IPS-18c (cell line): ENCODE data around the gene OCIAD1.
"Not testable (repeated sequence)": the region's sequence is repeated elsewhere in the genome, so short reads cannot be mapped to it uniquely, and the experiment has no call there.

Experiments
- H3K4me3 ChIP-seq: 2 replicates; pipeline ENCODE4 v1.7.0; 2013; ENCODE audit warnings: low read depth, mild to moderate bottlenecking, low read length, moderate library complexity; ENCODE audit not compliant: insufficient read depth
- H3K9me3 ChIP-seq: one replicate; pipeline ENCODE4 v1.6.1; 2013; ENCODE audit warnings: mild to moderate bottlenecking, low read length, moderate library complexity; ENCODE audit not compliant: control insufficient read depth, insufficient read depth

OCIAD1 gene

DNA sequence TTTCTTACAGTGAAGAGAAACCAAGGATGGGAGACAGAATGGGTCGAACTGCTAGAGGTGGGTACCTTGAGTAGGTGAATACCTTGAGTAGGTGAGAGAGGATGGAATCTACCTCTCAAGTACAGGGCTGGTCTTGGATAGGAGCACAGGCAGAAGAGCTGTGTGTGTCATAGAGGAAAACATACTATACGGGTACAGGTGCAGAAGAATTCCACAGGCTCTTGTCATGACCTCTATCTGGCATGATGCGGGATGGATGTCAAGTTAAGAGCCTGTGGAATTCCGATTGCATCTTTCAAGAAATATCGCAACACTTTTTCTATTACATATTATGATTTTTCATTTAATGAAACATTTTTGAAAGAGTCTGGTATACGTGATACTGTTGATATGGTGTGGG lies 18.0 kb upstream of the OCIAD1 start:
- Histone ChIP-seq H3K9me3 (no peaks in the 10 kb centered on the region), H3K4me3 (no peak overlapping the region)

DNA sequence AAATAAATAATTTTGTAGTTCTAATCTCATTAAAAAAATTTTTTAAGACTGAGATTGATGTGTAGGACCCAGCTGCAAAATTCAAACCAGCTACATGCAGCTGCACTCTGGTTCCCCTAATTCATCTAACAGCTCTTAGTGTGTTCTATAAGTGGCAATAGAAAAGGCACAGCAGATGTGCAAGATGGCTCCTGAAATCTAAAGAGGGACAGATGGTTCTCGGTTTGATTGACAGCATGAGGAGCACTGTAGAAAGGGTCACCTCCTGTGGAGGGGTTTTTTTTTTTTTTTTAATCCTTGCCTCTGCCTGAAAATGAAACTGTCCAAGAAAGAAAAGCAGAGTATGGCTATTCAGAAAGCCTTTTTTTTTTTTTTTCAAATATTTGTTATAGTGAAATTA lies 16.9 kb upstream of the OCIAD1 start:
- Histone ChIP-seq H3K9me3 (no peaks in the 10 kb centered on the region), H3K4me3 (no peak overlapping the region)

DNA sequence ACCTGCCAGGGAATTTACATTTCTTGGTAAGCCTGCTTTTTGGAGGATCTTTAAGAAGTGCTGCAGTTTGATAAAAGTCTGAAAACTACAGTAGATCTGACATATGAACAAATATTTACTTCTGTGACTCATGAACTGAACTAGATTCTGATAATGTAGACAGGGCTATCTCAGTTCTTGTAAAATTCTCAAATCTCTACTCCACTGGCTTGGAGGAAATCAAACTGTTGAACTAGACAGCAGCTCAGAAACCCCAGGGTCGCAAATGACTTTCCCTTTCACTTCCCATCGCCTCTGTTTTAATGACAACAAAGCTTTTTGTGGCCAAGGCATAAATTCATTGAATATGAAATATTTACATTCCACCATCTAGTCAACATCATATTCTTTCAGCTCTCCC lies 15.4 kb upstream of the OCIAD1 start:
- Histone ChIP-seq H3K9me3 (no peaks in the 10 kb centered on the region), H3K4me3 (no peak overlapping the region)

DNA sequence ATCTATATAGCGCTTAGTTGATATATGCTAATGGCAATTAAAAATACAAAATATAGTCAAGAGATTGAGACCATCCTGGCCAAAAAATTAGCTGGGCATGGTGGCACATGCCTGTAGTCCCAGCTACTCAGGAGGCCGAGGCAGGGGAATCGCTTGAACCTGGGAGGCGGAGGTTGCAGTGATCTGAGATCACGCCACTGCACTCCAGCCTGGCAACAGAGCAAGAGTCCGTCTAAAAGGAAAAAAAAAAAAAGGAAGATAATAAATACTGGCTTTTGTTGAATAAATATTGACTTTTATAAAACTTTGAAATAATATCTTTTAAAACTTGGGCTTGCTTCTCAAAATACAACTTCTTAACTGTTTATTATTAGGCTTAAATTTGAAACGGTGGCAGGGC lies 14.6 kb upstream of the OCIAD1 start:
- H3K9me3 ChIP-seq, H3K4me3 ChIP-seq: not testable (repeated sequence)

DNA sequence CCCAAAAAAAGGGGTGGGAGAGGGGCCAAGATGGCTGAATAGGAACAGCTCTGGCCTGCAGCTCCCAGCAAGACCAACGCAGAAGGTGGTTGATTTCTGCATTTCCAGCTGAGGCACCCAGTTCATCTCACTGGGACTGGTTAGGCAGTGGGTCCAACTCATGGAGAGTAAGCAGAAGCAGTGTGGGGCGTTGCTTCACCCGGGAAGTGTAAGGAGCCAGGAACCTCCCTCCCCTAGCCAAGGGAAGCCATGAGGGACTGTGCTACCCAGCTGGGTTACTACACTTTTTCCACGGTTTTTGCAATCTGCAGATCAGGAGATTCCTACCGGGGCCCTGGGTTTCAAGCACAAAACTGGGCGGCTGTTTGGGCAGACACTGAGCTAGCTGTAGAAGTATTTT lies 13.9 kb upstream of the OCIAD1 start:
- H3K9me3 ChIP-seq: no peaks in the 10 kb centered on the region
- H3K4me3 ChIP-seq: no peak overlapping the region

DNA sequence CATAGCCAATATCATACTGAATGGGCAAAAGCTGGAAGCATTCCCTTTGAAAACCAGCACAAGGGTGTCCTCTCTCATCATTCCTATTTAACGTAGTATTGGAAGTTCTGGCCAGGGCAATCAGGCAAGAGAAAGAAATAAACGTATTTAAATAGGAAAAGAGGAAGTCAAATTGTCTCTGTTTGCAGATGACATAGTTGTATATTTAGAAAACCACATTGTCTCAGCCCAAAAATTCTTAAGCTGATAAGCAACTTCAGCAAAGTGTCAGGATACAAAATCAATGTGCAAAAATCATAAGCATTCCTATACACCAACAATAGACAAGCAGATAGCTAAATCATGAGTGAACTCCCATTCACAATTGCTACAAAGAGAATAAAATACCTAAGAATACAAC lies 9.5 kb upstream of the OCIAD1 start:
- H3K9me3 ChIP-seq, H3K4me3 ChIP-seq: not testable (repeated sequence)

DNA sequence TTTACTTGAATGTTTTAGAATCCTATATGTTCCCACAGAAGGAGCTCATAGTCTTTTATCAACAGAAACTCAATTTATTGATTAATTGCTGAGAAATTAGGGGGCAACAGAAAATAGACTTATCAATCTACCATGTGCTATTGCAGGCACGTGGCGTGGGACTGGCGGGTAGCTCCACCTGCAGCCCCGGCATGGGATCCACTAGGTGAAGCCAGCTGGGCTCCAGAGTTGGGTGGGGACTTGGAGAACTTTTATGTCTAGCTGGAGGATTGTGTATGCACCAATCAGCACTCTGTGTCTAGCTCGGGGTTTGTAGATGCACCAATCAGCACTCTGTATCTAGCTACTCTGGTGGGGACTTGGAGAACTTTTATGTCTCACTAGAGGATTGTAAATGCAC lies 3.3 kb upstream of the OCIAD1 start:
- H3K9me3 ChIP-seq: no peaks in the 10 kb centered on the region
- H3K4me3 ChIP-seq: no peak overlapping the region

DNA sequence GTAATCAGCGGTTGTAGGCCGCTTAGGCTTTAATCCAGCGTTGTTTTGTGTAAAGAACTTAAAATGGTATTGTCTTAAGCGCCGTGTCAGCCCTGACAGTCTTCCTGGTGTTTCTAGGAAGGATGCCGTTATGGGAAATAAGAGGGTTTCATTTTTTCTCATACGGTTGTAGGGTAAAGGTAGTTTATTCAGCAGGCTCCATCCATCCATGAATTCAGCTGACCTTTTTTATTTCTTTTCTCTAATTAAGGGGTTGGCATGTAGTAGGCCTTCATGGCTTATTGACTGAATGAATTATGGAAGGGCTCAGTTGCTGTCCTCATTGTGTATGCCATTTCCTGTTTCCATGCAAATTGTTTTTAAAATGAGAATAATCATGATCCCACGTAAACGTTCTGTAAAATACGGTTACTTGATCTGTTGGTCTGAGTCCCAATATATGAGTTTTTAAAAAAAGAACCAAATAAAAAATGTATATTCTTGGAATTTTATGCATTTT lies 693 bp downstream of the OCIAD1 start:
- Histone ChIP-seq H3K9me3 (no peaks in the 10 kb centered on the region), H3K4me3 (peak overlapping the region; percentile 100)

DNA sequence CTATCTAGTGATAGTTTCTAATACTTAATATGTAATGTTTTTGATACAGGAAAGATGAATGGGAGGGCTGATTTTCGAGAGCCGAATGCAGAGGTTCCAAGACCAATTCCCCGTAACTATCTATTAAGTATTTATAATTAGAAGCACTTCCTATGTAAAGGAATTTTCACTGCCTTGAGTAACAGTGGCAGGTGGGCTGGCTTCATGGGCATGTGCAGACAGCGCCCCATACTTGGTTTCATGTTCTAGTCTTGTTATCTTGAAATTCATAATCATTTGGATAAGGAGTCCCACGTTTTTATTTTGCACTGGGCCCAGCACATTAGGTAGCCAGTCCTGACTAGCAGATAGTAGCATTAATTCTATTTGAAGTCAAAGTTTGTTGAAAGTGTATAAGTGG lies 1.7 kb downstream of the OCIAD1 start:
- Histone ChIP-seq H3K4me3 (peak overlapping the region; percentile 6), H3K9me3 (no peaks in the 10 kb centered on the region)

DNA sequence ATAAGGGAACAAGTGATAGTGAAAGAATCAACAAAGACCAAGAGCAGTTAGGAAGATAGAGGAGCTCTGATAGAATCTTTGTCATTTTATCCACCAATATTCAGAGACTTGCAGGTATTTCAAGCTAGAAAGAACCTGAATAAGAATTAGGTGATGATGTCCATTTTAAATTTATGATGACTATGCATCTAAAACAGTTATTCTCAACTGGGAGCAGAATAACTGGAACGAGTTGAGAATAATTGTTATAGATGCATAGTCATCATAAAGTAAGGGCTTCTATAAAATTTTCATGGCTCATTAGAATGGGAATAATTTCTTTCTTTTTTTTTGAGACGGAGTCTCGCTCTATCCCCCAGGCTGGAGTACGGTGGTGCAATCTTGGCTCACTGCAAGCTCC lies 5.8 kb downstream of the OCIAD1 start:
- Histone ChIP-seq H3K9me3 (no peaks in the 10 kb centered on the region), H3K4me3 (no peak overlapping the region)

DNA sequence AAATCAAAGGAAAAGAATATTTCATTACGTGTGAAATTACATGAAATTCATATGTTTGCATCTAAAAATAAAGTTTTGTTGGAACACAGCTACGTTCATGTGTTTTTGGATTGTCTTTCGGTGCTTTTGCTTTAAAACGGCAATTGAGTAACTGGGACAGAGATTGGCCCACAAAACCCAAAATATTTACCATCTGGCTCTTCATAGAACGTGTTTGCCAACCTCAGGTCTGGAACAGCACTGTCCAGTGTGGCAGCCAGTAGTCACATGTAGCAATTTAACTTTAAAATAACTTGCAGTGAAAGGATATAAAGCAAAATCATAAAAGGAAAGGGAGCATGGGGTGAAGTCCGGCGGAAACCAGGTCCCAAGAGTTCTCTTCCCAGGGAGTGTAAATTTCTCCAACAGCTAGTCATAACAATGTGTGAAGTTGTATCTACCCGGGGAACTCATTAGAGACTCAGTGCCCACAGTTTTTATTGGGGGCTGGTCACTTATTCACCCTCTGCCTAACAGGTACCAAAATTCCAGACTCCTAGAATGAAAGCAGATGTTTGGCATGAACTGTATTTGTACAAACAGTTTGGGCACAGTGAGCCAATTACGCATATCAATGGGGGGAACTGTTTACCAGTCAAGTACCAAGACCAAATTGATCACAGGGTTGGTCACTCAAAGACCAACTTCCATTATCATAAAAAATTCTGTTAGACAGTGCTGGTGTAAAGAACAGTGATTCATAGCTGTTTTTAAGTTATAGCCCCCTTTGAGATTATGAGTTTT lies 10.3 kb downstream of the OCIAD1 start:
- no peak overlapping the region for H3K4me3 ChIP-seq
- H3K9me3 ChIP-seq: no peaks in the 10 kb centered on the region

DNA sequence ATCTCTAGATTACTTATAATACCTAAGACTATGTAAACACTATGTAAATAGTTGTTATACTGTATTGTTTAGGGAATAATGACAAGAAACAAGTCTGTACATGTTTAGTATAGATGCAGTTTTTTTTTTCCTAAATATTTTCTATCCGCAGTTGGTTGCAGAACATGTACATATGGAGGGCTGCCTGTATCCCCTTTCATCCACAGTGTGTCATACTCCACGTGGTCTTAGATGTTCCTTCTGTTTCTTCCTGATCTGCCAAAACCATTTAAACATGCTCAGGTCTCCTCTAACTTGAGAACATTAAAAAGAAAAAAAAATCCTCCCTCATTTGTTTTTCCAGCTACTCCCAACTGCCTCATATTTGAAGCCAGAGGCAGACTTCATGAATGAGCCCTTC lies 14.0 kb downstream of the OCIAD1 start:
- Histone ChIP-seq H3K4me3 (no peak overlapping the region), H3K9me3 (no peaks in the 10 kb centered on the region)

DNA sequence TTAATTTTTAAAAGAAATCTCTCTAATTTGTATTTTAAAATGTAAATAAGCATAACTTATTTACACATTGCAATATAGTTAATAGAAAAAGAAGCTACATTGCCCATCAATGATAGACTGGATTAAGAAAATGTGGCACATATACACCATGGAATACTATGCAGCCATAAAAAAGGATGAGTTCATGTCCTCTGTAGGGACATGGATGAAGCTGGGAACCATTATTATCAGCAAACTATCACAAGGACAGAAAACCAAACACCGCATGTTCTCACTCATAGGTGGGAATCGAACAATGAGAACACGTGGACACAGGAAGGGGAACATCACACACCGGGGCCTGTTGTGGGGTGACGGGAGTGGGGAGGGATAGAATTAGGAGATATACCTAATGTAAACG lies 17.9 kb downstream of the OCIAD1 start:
- not testable (repeated sequence) for H3K9me3 ChIP-seq, H3K4me3 ChIP-seq

DNA sequence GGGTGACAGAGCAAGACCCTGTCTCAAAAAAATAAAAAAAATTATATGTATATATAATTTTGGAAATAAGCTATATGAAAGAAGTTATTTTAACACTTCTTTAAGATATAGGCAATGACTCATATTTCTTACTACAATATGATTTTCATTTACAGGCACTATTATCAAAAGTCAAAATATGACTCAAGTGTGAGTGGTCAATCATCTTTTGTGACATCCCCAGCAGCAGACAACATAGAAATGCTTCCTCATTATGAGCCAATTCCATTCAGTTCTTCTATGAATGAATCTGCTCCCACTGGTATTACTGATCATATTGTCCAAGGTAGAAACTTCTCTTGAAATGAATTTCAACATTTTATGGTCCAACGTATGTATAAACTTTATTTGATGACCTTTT lies 20.8 kb downstream of the OCIAD1 start:
- Histone ChIP-seq H3K4me3 (no peak overlapping the region), H3K9me3 (no peaks in the 10 kb centered on the region)

DNA sequence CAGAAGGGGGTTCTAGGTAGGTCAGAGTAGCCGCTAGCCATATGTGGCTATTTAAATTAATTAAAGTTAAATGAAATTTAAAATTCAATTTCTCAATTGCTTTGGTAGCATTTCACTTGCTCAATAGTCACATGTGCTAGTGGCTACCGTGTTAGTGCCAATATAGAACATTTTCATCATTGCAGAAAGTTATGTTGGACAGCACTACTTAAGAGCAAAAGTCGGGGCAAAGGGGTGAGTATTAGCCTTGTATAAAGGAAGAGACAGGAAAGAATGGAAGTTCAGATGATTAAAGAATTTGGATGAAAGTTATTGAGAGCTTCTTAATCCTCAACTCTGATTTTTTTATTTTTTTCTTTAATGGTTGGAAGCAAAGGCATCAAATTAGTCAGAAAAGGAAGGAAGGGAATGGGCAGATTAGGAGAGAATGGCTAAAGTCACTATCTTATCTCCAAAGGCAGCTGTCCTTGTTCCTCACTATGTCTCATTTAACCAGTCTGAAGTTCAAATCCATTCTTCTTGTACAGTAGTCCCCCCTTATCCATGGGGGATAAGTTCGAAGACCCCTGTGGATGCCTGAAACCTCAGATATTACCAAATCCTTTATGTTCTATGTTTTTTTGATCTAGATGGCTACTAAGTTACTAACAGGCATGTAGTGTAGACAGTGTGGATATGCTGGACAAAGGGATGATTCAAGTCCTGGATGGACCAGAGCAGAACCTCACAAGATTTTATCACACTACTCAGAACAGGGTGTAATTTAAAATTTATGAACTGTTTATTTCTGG lies 22.9 kb downstream of the OCIAD1 start:
- H3K4me3 ChIP-seq: no peak overlapping the region
- H3K9me3 ChIP-seq: no peaks in the 10 kb centered on the region

DNA sequence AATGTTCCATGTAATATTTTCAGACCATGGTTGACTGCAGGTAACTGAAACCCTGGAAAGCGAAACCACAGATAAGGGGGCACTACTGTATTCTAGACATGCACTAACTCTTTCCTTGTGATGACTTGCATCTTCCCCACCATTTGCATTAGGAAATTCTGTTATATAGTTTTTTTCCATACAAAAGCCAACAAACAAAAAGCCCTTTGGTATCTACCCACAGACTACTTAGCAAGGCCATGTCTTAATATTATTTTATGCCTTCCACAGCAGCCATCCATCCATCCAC lies 23.5 kb downstream of the OCIAD1 start:
- Histone ChIP-seq H3K4me3 (no peak overlapping the region), H3K9me3 (no peaks in the 10 kb centered on the region)

DNA sequence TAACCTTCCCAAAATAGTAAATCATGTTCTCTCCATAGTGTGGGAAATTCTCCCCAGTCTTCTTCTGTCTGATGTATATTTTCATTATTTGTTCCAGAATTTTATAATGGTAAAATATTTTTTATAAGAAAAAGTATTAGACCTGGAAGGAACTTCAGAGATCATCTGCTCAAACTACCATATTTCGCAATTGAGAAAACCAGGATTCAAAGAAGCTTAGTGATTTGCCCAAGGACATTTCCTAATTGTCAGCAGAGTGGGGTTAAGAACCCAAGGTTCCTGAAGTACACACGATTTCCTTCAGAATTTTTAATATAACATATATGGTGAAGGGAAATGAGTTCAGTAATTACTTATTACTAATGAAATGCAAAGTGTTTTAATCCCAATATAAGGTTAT lies 24.1 kb downstream of the OCIAD1 start:
- H3K9me3 ChIP-seq: no peaks in the 10 kb centered on the region
- H3K4me3 ChIP-seq: no peak overlapping the region

DNA sequence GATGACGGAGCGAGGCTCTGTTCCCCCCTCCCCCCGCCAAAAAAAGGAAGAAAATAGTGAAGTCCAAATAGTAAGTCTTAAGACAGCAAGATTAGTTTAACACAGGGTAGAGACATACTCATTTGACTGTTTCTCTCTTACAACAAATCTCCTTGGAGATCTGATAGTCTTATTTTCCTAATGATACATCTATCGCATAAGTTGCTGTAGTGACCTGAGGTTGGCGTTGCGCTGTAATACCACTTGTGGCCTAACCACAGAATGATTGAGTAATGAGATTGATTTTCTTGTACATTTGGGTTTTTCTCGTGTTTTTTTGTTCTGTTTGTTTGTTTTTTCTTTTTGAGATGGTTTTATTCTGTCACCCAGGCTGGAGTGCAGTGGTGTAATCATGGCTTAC lies 27.2 kb downstream of the OCIAD1 start:
- H3K4me3 ChIP-seq: no peak overlapping the region
- no peaks in the 10 kb centered on the region for H3K9me3 ChIP-seq

DNA sequence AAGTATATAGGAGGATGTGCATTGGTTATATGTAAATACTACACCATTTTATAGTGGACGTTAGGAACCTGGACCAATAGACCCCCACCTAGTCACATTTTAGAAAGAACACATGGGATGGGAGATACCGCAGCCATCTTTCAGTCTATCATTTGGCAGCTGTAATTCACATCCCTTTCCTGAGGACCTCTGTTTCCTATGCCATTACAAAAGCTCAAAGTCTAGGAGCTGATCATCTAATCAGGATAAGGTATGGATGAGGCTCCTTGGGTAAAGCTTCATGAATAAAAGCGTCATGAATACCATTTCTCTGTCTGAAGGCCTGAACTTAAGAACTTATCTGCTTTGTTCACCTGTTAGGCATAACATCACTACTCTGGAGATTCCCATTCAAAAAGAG lies 31.1 kb downstream of the OCIAD1 start:
- Histone ChIP-seq H3K4me3 (no peak overlapping the region), H3K9me3 (no peaks in the 10 kb centered on the region)
